ENCODE measurements around the gene TFAP2A. TPM values are rescaled to one million over a fixed set of nuclear protein-coding genes. Genes with fewer than 3 reads are reported as not detected.

The TFAP2A gene
- polyA plus RNA-seq, 3 donors: not detected

DNA sequence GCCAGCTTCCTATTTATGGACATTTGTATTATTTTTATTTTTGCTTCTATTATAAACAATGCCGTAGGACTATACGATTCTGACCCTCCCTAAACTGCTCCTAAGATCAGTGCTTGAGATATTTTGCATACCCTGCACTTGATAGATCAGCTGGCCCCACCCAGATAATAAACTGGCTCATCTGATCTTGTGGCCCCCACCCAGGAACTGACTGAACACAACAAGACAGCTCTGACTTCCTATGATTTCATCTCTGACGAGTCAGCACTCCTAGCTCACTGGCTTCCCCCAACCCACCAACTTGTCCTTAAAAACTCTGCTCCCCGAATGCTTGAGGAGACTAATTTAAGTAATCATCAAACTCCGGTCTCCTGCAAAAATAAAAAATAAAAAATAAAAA, 34.9 kb upstream of the TFAP2A start:
- Histone ChIP-seq H2AFZ (ENCODE audit: insufficient read depth, low read depth, low read length, poor library complexity, severe bottlenecking) (no peak overlapping the region), H4K20me1 (ENCODE audit: insufficient read depth, low read length) (no peaks in the 10 kb centered on the region), H3K79me2 (ENCODE audit: insufficient read depth, low read length) (no peaks in the 10 kb centered on the region), H3K4me3 (replicated peaks in 1 of 3; ENCODE audit: low read depth in 2 of 3, low read length in 3 of 3) (no peak overlapping the region), H3K9ac (ENCODE audit: insufficient read depth, low read length, poor library complexity, severe bottlenecking) (no peak overlapping the region), H3K4me2 (replicated peaks; ENCODE audit: extremely low read depth, low read length, poor library complexity, severe bottlenecking) (no peak overlapping the region), H3K27ac (ENCODE audit: low read depth in 1 of 2, low read length in 2 of 2) (no peak overlapping the region), H3K27me3 (ENCODE audit: control insufficient read depth in 2 of 2, insufficient read depth in 2 of 2, low read length in 2 of 2) (peaks cover 2 to 3% of the 10 kb centered on the region in 2 donors), H3K4me1 (ENCODE audit: control insufficient read depth in 1 of 2, insufficient read depth in 2 of 2, low read length in 2 of 2) (no peaks in the 10 kb centered on the region), H3K36me3 (replicated peaks in 1 of 2; ENCODE audit: control insufficient read depth in 1 of 2, insufficient read depth in 2 of 2, low read length in 2 of 2) (no peaks in the 10 kb centered on the region), H3K9me3 (replicated peaks in 1 of 2; ENCODE audit: control insufficient read depth in 1 of 2, insufficient read depth in 1 of 2, low read length in 2 of 2) (no peaks in the 10 kb centered on the region)
- H3K9me3 Mint-ChIP-seq: peaks cover 0 to 1% (median 0%) of the 10 kb centered on the region in 7 donors
- no peak overlapping the region for H3K27ac Mint-ChIP-seq
- H3K4me1 Mint-ChIP-seq: no peaks in the 10 kb centered on the region
- no peak overlapping the region for H3K4me3 Mint-ChIP-seq
- no peaks in the 10 kb centered on the region for H3K36me3 Mint-ChIP-seq
- 67% methylated on average over 3 of the region's 5 CpGs for WGBS (ENCODE audit: insufficient coverage)
- no peak for DNase-seq
- H3K27me3 Mint-ChIP-seq (ENCODE audit: low read depth in 3 of 3): peaks cover 6 to 9% (median 8%) of the 10 kb centered on the region in 3 donors
- intact Hi-C loops (cut with micrococcal nuclease): no loop called here
- TF ChIP-seq, protein P1, sequence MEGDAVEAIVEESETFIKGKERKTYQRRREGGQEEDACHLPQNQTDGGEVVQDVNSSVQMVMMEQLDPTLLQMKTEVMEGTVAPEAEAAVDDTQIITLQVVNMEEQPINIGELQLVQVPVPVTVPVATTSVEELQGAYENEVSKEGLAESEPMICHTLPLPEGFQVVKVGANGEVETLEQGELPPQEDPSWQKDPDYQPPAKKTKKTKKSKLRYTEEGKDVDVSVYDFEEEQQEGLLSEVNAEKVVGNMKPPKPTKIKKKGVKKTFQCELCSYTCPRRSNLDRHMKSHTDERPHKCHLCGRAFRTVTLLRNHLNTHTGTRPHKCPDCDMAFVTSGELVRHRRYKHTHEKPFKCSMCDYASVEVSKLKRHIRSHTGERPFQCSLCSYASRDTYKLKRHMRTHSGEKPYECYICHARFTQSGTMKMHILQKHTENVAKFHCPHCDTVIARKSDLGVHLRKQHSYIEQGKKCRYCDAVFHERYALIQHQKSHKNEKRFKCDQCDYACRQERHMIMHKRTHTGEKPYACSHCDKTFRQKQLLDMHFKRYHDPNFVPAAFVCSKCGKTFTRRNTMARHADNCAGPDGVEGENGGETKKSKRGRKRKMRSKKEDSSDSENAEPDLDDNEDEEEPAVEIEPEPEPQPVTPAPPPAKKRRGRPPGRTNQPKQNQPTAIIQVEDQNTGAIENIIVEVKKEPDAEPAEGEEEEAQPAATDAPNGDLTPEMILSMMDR (IDR thresholded peaks at IDR 0.05): no peak

DNA sequence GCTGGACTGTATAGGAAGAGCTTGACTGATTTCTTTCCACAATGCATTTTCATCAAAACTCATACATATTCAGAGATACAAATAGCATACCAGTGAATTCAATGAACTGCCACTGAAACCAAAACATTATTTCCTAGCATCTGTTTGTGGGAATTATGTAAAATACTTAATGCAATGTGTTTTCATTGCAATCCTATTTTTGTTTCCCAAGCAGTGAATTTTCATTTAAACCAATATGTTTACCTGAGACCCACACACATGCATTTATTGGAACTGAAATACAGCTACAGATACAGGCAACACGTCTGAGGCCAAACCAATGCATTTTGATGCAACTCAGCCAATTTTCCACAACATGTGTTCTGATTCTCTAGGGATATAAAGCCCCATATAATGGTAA, 33.2 kb upstream of the TFAP2A start:
- no peak overlapping the region for H3K4me2 ChIP-seq (replicated peaks; ENCODE audit: extremely low read depth, low read length, poor library complexity, severe bottlenecking)
- no peaks in the 10 kb centered on the region for H3K36me3 ChIP-seq (replicated peaks in 1 of 2; ENCODE audit: control insufficient read depth in 1 of 2, insufficient read depth in 2 of 2, low read length in 2 of 2)
- DNase-seq: no peak
- intact Hi-C loops (cut with micrococcal nuclease): no loop called here
- H3K27ac ChIP-seq (ENCODE audit: low read depth in 1 of 2, low read length in 2 of 2): no peak overlapping the region
- no peak overlapping the region for H2AFZ ChIP-seq (ENCODE audit: insufficient read depth, low read depth, low read length, poor library complexity, severe bottlenecking)
- no peaks in the 10 kb centered on the region for H3K79me2 ChIP-seq (ENCODE audit: insufficient read depth, low read length)
- no peaks in the 10 kb centered on the region for H3K9me3 ChIP-seq (replicated peaks in 1 of 2; ENCODE audit: control insufficient read depth in 1 of 2, insufficient read depth in 1 of 2, low read length in 2 of 2)
- no peak overlapping the region for H3K9ac ChIP-seq (ENCODE audit: insufficient read depth, low read length, poor library complexity, severe bottlenecking)
- no CpG with 5 or more reads among the region's 1 CpG for WGBS (ENCODE audit: insufficient coverage)
- peaks cover 2 to 3% of the 10 kb centered on the region in 2 donors for H3K27me3 ChIP-seq (ENCODE audit: control insufficient read depth in 2 of 2, insufficient read depth in 2 of 2, low read length in 2 of 2)
- H3K4me1 ChIP-seq (ENCODE audit: control insufficient read depth in 1 of 2, insufficient read depth in 2 of 2, low read length in 2 of 2): no peaks in the 10 kb centered on the region
- H3K4me1 Mint-ChIP-seq: no peaks in the 10 kb centered on the region
- H3K27ac Mint-ChIP-seq: no peak overlapping the region
- peaks cover 0 to 2% (median 0%) of the 10 kb centered on the region in 7 donors for H3K9me3 Mint-ChIP-seq
- TF ChIP-seq, protein P1 (IDR thresholded peaks at IDR 0.05): no peak
- no peak overlapping the region for H3K4me3 Mint-ChIP-seq
- H4K20me1 ChIP-seq (ENCODE audit: insufficient read depth, low read length): no peaks in the 10 kb centered on the region
- peaks cover 6 to 12% (median 11%) of the 10 kb centered on the region in 3 donors for H3K27me3 Mint-ChIP-seq (ENCODE audit: low read depth in 3 of 3)
- no peaks in the 10 kb centered on the region for H3K36me3 Mint-ChIP-seq
- no peak overlapping the region for H3K4me3 ChIP-seq (replicated peaks in 1 of 3; ENCODE audit: low read depth in 2 of 3, low read length in 3 of 3)
